ENCODE measurements around the gene MFF. TPM values are rescaled to one million over a fixed set of nuclear protein-coding genes. Genes with fewer than 3 reads are reported as not detected.

The MFF gene
- total RNA-seq, 1 experiment from 2014 or later: 68.2 TPM

DNA sequence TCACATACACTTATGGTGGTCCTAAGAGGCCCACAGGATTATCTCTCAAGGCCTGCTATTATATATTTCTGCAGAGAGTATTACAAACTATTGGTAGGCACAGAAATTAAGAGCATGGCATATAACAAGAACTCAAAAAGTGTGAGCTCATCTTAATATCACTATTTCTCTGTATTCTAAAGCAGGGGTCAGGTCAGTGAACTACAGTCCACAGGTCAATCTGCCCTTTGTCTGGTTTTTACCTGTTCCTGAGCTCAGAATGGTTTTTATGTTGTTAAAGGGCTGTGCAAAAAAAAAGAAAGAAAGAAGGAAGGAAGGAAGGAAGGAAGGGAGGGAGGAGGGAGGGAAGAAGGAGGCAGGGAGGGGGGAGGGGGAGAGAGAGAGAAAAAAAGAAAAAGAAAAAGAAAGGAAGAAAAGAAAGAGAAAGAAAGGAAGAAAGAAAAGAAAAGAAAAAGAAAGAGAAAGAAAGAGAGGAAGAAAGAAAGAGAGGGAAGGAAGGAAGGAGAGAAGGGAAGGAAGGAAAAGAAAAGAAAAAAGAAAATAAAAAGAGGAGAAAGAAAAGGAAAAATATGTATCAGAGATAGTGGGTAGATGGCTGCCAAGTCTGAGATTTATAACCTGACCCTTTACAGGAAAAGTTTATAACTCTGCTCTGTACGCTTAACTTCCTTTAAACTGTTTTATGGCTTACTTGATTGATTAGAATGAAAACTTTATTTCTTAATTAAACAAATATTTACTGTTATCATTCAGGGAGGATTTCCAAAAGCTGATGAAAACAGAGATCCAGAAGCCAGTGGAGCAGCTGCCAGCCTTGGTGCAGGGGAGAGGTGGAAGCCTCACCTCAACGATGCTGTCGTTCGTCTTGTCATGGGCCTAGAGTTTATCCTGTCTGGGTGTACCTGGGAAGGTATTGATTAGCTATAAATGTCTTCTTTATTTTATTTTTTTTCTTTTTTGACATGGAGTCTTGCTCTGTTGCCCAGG is 73.9 kb downstream of the MFF start:
- H3K9me2 ChIP-seq (ENCODE audit: insufficient read depth): no peaks in the 10 kb centered on the region
- CTCF ChIA-PET: no interaction called here
- TF ChIP-seq POLR2A (IDR thresholded peaks at IDR 0.05; ENCODE audit: borderline replicate concordance, extremely low read depth, insufficient read depth, insufficient read length) (no peak), SIN3A (IDR thresholded peaks at IDR 0.05; ENCODE audit: low read depth) (no peak), EZH2 (IDR thresholded peaks at IDR 0.05) (no peak), EZH2phosphoT487 (IDR thresholded peaks at IDR 0.05; ENCODE audit: borderline replicate concordance) (no peak), YY1 (IDR thresholded peaks at IDR 0.05; ENCODE audit: extremely low read depth, insufficient replicate concordance, low read depth, low read length) (no peak), ZFX (IDR thresholded peaks at IDR 0.05) (no peak), SRF (IDR thresholded peaks at IDR 0.05; ENCODE audit: low read depth) (no peak), ZNF274 (IDR thresholded peaks at IDR 0.05; ENCODE audit: low read depth, low read length) (no peak), CEBPB (IDR thresholded peaks at IDR 0.05; ENCODE audit: low read depth) (no peak)
- TF ChIP-seq, protein P1, sequence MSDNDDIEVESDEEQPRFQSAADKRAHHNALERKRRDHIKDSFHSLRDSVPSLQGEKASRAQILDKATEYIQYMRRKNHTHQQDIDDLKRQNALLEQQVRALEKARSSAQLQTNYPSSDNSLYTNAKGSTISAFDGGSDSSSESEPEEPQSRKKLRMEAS (IDR thresholded peaks at IDR 0.05): no peak
- TF ChIP-seq, protein P2, sequence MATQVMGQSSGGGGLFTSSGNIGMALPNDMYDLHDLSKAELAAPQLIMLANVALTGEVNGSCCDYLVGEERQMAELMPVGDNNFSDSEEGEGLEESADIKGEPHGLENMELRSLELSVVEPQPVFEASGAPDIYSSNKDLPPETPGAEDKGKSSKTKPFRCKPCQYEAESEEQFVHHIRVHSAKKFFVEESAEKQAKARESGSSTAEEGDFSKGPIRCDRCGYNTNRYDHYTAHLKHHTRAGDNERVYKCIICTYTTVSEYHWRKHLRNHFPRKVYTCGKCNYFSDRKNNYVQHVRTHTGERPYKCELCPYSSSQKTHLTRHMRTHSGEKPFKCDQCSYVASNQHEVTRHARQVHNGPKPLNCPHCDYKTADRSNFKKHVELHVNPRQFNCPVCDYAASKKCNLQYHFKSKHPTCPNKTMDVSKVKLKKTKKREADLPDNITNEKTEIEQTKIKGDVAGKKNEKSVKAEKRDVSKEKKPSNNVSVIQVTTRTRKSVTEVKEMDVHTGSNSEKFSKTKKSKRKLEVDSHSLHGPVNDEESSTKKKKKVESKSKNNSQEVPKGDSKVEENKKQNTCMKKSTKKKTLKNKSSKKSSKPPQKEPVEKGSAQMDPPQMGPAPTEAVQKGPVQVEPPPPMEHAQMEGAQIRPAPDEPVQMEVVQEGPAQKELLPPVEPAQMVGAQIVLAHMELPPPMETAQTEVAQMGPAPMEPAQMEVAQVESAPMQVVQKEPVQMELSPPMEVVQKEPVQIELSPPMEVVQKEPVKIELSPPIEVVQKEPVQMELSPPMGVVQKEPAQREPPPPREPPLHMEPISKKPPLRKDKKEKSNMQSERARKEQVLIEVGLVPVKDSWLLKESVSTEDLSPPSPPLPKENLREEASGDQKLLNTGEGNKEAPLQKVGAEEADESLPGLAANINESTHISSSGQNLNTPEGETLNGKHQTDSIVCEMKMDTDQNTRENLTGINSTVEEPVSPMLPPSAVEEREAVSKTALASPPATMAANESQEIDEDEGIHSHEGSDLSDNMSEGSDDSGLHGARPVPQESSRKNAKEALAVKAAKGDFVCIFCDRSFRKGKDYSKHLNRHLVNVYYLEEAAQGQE (IDR thresholded peaks at IDR 0.05; ENCODE audit: low read depth): no peak
- TF ChIP-seq, protein P3, sequence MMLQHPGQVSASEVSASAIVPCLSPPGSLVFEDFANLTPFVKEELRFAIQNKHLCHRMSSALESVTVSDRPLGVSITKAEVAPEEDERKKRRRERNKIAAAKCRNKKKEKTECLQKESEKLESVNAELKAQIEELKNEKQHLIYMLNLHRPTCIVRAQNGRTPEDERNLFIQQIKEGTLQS (IDR thresholded peaks at IDR 0.05): no peak
- TF ChIP-seq, protein P4, sequence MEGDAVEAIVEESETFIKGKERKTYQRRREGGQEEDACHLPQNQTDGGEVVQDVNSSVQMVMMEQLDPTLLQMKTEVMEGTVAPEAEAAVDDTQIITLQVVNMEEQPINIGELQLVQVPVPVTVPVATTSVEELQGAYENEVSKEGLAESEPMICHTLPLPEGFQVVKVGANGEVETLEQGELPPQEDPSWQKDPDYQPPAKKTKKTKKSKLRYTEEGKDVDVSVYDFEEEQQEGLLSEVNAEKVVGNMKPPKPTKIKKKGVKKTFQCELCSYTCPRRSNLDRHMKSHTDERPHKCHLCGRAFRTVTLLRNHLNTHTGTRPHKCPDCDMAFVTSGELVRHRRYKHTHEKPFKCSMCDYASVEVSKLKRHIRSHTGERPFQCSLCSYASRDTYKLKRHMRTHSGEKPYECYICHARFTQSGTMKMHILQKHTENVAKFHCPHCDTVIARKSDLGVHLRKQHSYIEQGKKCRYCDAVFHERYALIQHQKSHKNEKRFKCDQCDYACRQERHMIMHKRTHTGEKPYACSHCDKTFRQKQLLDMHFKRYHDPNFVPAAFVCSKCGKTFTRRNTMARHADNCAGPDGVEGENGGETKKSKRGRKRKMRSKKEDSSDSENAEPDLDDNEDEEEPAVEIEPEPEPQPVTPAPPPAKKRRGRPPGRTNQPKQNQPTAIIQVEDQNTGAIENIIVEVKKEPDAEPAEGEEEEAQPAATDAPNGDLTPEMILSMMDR (IDR thresholded peaks at IDR 0.05 in 2 of 3, conservative IDR thresholded peaks at IDR 0.05 in 1 of 3; ENCODE audit: borderline replicate concordance in 1 of 3, insufficient read depth in 1 of 3, low read depth in 2 of 3, low read length in 2 of 3): no peak
- TF ChIP-seq, protein P5, sequence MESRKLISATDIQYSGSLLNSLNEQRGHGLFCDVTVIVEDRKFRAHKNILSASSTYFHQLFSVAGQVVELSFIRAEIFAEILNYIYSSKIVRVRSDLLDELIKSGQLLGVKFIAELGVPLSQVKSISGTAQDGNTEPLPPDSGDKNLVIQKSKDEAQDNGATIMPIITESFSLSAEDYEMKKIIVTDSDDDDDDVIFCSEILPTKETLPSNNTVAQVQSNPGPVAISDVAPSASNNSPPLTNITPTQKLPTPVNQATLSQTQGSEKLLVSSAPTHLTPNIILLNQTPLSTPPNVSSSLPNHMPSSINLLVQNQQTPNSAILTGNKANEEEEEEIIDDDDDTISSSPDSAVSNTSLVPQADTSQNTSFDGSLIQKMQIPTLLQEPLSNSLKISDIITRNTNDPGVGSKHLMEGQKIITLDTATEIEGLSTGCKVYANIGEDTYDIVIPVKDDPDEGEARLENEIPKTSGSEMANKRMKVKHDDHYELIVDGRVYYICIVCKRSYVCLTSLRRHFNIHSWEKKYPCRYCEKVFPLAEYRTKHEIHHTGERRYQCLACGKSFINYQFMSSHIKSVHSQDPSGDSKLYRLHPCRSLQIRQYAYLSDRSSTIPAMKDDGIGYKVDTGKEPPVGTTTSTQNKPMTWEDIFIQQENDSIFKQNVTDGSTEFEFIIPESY (IDR thresholded peaks at IDR 0.05; ENCODE audit: extremely low read depth, insufficient replicate concordance, low read length): no peak
- no peak overlapping the region for H3K9ac ChIP-seq (ENCODE audit: low read length)
- ATAC-seq: no peak
- POLR2A ChIA-PET: no interaction called here
- intact Hi-C loops (cut with micrococcal nuclease): no loop called here
- H3K9me3 ChIP-seq (ENCODE audit: control insufficient read depth in 1 of 2, insufficient read depth in 1 of 2, low read depth in 1 of 2, low read length in 2 of 2): no peaks in the 10 kb centered on the region
- H3K27me3 ChIP-seq (ENCODE audit: insufficient read depth, low read length): no peaks in the 10 kb centered on the region
- RAD21 ChIA-PET (ENCODE audit: low non-redundant PET in 1 of 2, low total read pairs in 2 of 2, uncharacterized antibody in 2 of 2, unreplicated experiment in 2 of 2): no interaction called here
- H3K36me3 ChIP-seq (ENCODE audit: control insufficient read depth in 1 of 2, insufficient read depth in 2 of 2, low read length in 2 of 2): no peaks in the 10 kb centered on the region
- no peaks in the 10 kb centered on the region for H4K20me1 ChIP-seq (ENCODE audit: insufficient read depth)
- H3K4me3 ChIP-seq (replicated peaks in 1 of 2; ENCODE audit: low read depth in 1 of 2, low read length in 2 of 2): no peak overlapping the region
- DNase-seq (ENCODE audit: low read depth, low spot score): no peak
- peaks cover 0 to 9% of the 10 kb centered on the region in 2 experiments; a peak in 2 of 4 replicates for H3K4me1 ChIP-seq (ENCODE audit: control insufficient read depth in 1 of 2, insufficient read depth in 2 of 2, low read length in 2 of 2)
- no peak overlapping the region for H3K27ac ChIP-seq (ENCODE audit: low read depth, low read length)
- no peak overlapping the region for H3K4me2 ChIP-seq (ENCODE audit: low read length)
- BruUV-seq (replicated peaks): no TSS peak
- H3K79me2 ChIP-seq (ENCODE audit: insufficient read depth, low read length): no peaks in the 10 kb centered on the region
- peak overlapping the region; percentile 39 for H2AFZ ChIP-seq (ENCODE audit: low read depth, low read length, poor library complexity, severe bottlenecking)

All from HCT116 (cell line).